IPS-18a (cell line): ENCODE data around the gene DIS3L2.
"Not testable (repeated sequence)": the region's sequence is repeated elsewhere in the genome, so short reads cannot be mapped to it uniquely, and the experiment has no call there.

Experiments
- H3K27ac ChIP-seq: one replicate; pipeline ENCODE4 v1.5.1; 2013; ENCODE audit warnings: low read length
- H3K27me3 ChIP-seq: one replicate; pipeline ENCODE4 v1.6.1; 2013; ENCODE audit warnings: mild to moderate bottlenecking, low read length; ENCODE audit not compliant: control insufficient read depth, insufficient read depth
- H3K36me3 ChIP-seq: one replicate; pipeline ENCODE4 v1.6.1; 2013; ENCODE audit warnings: low read depth, low read length; ENCODE audit not compliant: control insufficient read depth
- H3K4me1 ChIP-seq: one replicate; pipeline ENCODE4 v1.6.1; 2013; ENCODE audit warnings: low read depth, low read length; ENCODE audit not compliant: control insufficient read depth
- H3K4me3 ChIP-seq: one replicate; pipeline ENCODE4 v1.5.1; 2013; ENCODE audit warnings: low read length
- H3K9ac ChIP-seq: one replicate; pipeline ENCODE4 v1.6.1; 2013; ENCODE audit warnings: mild to moderate bottlenecking, low read length, moderate library complexity
- H3K9me3 ChIP-seq: one replicate; pipeline ENCODE4 v1.6.1; 2013; ENCODE audit warnings: low read depth, low read length; ENCODE audit not compliant: control insufficient read depth

The DIS3L2 gene

DNA sequence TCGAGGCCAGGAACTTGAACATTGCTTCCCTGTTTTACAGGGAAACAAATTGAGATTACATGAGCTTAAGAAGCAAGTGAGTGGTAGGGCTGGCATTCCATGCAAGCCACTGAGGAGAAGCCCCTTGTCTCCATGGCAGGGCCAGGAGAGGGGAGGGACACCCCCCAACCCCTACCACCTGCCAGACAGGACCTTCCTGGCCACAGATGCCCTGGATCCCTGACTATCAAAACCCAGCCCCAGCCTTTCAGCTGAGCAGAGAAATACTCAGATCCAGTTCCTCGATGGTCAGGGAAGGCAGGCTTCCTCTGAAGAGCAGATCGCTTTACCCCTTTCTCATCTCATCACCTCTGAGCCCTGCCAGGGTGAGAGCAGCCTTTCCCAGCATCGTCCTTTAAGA is 363.3 kb downstream of the DIS3L2 start:
- no peaks in the 10 kb centered on the region for H3K9me3 ChIP-seq
- H3K27ac ChIP-seq, result no peak overlapping the region

DNA sequence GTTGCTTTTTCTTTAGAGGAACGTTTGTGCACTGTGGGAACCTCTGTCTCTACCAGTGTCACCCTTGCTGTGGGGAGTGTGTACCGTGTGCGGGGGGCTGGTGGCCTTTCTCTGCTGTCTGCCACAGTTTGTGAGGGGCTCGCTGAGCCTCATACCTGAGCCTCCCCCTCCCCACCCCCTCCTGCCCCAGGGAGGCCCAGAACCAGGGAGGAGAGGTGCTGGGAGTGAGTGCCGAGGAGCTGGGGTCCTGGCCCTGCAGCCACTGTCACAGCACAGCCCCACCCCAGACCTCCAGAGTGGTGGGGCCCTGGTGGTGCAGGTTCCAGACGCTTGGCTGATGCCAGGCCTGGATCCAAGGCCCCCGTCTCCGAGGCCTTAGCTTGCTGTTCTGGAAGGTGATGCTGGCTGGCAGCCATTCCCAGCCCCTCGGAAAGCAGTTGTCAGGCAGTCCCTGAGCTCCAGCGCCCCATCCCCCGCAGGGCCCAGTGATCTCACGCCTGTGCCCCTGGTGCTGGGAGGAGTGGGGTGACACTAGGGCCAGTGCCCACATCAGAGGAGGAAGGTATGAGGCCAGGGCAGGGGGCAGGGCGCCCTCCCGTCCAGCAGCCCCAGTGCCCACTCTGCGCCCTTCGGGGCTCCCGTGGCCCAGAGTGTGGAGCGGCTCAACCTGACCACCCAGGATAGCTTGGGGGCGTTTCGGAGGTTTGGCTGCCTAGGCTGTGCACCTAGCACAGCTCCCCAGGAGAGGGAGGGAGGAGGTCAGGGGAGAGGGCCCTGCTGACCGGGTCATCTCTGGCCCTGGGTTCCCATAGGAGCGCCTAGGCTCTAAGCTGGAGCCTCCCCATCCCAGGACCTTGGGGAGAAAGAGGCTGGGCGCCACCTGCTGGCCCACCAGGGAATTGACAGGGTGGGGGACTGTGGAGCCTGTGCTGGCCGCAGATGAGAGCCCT is 364.1 kb downstream of the DIS3L2 start:
- Histone ChIP-seq H3K4me1 (peaks cover 5% of the 10 kb centered on the region), H3K27ac (no peak overlapping the region), H3K27me3 (no peaks in the 10 kb centered on the region), H3K36me3 (no peaks in the 10 kb centered on the region), H3K9me3 (no peaks in the 10 kb centered on the region), H3K9ac (no peak overlapping the region), H3K4me3 (no peak overlapping the region)

More for the DNA sequence above, 363.3 kb downstream of the DIS3L2 start:
- Histone ChIP-seq H3K4me1 (no peaks in the 10 kb centered on the region), H3K36me3 (no peaks in the 10 kb centered on the region), H3K27me3 (no peaks in the 10 kb centered on the region), H3K9ac (no peak overlapping the region), H3K4me3 (no peak overlapping the region)

DNA sequence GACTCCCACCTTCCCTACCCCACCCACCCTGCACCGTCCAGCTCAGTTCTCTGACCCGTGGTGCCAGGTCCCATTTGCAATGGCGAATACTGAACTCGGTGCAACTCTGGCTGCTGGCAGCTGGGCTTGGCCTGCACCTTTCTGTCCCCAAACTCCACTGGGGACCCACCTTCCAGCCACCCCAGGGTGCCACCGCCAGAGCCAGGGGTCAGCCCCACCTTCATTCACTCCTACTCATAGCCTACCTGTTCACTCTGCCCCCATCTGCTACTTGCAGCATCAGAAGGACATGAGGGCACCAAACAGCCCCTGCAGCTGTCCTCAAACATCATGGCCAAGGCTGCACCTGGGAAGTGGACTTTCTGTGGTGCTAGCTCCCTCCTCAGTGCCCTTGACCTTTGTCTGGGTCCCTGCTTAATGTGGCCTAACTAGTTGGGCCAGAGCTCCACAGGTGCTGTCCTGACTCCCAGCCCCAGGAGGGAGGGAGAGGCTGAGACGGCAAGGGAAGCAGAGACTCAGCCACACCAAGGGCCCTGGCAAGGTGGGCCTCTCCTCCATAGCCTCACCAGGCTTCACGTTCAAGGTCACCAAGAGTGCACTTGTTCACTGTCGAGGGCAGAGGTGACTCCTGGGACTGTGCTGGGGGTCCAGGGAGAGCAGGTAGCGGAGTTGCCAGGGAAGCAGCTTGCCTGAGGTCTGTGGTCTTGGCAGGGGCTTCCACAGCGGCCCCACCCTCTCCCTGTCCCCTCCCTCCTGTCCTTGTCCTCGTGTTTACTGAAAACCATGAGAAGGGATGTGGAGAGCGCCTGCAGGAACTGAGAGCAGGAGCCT is 365.0 kb downstream of the DIS3L2 start:
- H3K36me3 ChIP-seq, H3K4me3 ChIP-seq, H3K4me1 ChIP-seq, H3K27ac ChIP-seq, H3K27me3 ChIP-seq, H3K9me3 ChIP-seq, H3K9ac ChIP-seq: not testable (repeated sequence)

DNA sequence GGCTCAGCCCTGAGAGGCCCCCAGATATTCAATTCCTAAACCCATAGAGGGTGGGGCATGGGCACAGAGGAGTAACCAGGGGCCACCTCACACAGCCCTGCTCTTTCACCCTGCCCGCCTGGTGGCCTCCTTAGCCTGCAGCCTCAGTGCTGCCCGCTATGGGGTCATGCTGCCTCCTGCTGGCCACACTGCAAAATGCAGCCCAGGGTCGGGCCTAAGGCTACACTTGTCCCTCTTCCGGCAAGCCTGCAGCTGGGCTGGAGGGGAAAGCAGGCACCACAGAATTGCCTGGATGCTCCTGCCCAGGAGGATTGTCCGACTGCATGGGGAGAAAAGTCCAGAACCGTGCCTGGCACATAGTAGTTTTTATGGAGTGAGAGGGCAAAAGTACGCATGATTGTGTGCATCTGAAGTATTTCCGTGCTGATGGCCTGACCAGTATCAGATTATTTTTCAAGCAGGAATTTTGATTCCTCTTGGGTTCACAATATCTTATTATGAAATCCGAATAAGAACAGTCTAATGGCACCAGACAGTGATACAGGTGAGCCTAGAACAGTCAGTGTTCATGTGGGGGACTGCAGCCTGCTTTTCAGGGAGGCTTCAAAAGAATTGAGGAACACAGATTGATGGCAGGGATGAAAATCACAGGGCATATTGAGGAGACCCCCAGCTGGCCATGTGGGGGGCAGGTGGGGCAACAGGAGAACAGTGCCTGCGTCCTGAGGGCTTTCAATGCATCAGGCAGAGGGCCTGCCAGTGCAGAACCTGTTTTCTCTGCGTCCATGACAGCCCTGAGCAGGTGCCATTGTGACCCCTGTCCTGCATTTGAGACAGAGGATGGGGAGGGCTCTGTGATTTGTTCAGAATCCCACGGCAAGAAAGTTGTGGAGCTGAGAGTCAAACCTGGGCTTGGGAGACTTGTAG is 365.9 kb downstream of the DIS3L2 start:
- peaks cover 5% of the 10 kb centered on the region for H3K4me1 ChIP-seq
- no peak overlapping the region for H3K9ac ChIP-seq
- H3K27me3 ChIP-seq, result no peaks in the 10 kb centered on the region
- no peak overlapping the region for H3K4me3 ChIP-seq
- no peaks in the 10 kb centered on the region for H3K9me3 ChIP-seq
- H3K27ac ChIP-seq, result no peak overlapping the region
- no peaks in the 10 kb centered on the region for H3K36me3 ChIP-seq

DNA sequence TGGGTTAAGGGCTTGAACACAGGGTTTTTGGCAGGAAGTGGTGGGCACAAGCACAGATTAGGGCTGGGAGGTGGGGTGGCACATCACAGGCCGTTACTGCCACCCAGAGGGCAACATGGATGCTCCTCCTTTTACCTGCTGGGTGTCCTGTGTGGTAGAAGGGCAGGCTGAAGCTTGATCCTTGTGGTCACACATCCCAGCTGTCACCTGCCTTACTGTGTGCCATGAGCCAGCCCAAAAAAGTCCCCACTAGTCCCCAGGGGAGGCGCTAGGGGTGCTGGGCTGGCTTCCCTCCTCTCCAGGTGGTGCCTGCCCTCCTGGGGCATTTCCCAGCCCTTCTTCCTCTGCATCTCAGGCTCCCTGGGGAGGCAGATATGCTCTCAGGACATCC is 366.5 kb downstream of the DIS3L2 start:
- no peak overlapping the region for H3K27ac ChIP-seq
- H3K9ac ChIP-seq, result no peak overlapping the region
- peaks cover 5% of the 10 kb centered on the region for H3K4me1 ChIP-seq
- no peaks in the 10 kb centered on the region for H3K27me3 ChIP-seq
- H3K36me3 ChIP-seq, result no peaks in the 10 kb centered on the region
- H3K9me3 ChIP-seq, result no peaks in the 10 kb centered on the region
- H3K4me3 ChIP-seq, result no peak overlapping the region

DNA sequence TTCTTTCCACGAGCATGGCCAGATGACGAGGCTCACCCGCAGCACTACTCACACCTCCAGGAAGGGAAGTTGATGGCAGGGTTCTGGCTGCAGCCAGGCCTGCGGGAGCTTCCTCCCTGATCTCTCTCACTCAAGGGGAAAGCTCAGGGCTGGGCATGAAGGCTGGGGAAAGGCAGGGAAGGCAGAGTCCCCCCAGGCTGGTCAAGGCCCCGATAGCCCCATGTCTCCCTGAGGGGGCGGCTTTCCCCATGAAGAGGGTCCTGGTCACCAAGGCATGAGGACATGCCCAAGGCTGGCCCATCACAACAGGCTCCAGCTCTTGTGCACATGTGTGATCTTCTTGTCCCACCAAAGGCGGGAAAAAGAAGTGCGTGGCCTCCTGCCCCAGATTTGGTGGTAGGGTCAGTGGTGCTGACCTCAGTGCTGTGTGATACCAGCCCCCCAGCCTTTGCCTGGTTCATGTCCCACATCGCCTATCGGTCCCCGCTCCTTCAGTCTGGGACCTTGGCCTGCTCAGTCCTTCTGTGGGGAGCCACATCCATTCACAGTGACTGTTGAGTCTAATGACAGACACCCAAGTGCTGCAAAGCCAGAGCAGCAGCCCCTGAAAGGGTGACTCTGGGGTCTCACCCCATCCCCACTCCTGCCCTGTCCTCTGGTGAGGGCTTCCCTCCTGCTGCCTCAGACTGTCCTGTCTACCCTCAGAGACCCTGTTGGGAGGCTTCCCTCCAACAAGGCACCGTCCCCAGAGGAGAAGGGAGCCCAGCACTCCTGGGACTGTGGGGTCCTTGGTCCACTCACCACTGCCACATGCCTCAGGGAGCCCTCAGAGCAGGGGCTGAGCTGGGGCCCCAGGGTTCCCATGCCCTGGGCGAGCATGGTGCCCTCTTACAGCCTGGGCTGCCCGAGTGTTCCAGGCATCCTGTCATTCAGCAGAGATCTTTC is 367.3 kb downstream of the DIS3L2 start:
- Histone ChIP-seq H3K4me1 (peaks cover 5% of the 10 kb centered on the region), H3K27ac (no peak overlapping the region), H3K27me3 (no peaks in the 10 kb centered on the region), H3K4me3 (no peak overlapping the region), H3K9me3 (no peaks in the 10 kb centered on the region), H3K9ac (no peak overlapping the region), H3K36me3 (no peaks in the 10 kb centered on the region)

DNA sequence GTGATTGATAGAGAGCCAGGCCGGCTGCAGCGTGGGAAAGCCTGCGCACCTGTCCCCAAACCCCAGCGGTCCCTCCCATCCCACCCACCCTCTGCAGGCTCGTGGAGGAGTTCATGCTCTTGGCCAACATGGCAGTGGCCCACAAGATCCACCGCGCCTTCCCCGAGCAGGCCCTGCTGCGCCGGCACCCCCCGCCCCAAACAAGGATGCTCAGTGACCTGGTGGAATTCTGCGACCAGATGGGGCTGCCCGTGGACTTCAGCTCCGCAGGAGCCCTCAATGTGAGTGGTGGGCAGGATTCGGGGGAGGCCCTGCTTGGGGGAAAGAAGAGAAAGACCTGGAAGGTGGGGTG is 368.2 kb downstream of the DIS3L2 start:
- H3K4me3 ChIP-seq, result no peak overlapping the region
- H3K36me3 ChIP-seq, result no peaks in the 10 kb centered on the region
- no peak overlapping the region for H3K27ac ChIP-seq
- H3K4me1 ChIP-seq, result peaks cover 5% of the 10 kb centered on the region
- no peaks in the 10 kb centered on the region for H3K27me3 ChIP-seq
- no peak overlapping the region for H3K9ac ChIP-seq
- H3K9me3 ChIP-seq, result no peaks in the 10 kb centered on the region

DNA sequence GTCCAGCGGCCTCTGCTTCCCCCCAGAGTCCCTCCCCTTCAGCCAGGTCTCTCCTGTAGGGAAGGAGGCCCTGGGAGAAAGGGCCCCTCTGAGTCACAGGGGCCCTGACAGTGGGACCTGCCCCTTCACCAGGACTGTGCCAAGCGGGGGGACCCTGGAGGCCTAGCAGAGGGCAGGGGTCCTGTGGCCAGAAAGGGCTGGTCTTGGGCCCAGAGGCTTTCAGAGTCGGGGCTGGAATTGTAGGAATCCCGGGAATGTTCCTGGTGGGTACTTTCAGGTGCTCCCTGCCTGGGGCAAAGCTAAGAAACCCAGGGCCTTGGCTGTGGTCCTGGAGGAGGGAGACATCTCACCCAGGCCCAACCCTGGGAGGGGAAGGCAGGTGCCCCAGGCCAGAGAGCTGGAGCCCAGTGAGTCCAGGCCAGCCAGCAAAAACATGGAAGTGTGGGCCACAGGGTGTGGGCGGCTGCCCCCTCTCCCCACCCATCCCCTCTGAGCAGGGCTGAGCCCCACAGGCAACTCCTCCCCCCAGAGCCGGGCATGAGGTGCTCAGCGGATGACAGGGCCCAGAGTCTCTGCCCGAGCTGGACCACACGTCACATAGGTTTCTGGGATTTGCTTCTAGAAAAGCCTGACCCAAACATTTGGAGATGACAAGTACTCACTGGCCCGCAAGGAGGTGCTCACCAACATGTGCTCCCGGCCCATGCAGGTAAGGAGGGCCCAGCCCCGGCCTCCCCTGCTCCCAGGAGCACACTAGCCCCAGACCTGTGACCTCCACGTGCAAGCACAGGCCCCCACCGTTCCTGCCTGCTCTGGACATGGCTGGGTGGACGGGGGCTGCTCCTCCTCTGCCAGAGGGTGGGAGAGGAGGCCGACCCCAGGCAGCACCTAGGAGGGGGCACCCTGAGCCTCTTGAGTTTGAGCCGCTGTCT is 368.8 kb downstream of the DIS3L2 start:
- no peaks in the 10 kb centered on the region for H3K36me3 ChIP-seq
- no peaks in the 10 kb centered on the region for H3K27me3 ChIP-seq
- H3K9me3 ChIP-seq, result no peaks in the 10 kb centered on the region
- no peak overlapping the region for H3K4me3 ChIP-seq
- no peak overlapping the region for H3K9ac ChIP-seq
- no peak overlapping the region for H3K27ac ChIP-seq
- H3K4me1 ChIP-seq, result peaks cover 5% of the 10 kb centered on the region

DNA sequence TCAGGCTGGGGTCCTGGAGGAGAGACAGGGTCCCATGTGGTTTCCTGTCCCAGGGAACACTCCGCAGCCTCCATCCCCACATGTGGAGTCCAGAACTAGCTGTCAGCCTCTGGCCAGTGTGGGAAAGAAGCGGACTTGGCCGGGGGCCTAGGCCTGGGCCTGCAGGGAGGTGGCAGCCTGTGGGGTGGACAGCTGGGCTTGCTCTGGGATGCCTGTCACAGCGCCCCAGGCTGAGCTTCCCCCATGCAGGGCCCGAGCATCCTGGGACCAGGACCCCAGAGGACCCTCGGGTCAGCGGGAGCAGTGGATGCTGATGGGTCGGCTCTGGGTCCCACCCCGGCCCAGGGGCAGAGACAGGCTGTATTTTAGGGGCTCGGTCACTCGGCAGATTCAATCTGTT is 369.5 kb downstream of the DIS3L2 start:
- H3K9me3 ChIP-seq, H3K27ac ChIP-seq, H3K4me3 ChIP-seq, H3K27me3 ChIP-seq, H3K9ac ChIP-seq, H3K4me1 ChIP-seq, H3K36me3 ChIP-seq: not testable (repeated sequence)

DNA sequence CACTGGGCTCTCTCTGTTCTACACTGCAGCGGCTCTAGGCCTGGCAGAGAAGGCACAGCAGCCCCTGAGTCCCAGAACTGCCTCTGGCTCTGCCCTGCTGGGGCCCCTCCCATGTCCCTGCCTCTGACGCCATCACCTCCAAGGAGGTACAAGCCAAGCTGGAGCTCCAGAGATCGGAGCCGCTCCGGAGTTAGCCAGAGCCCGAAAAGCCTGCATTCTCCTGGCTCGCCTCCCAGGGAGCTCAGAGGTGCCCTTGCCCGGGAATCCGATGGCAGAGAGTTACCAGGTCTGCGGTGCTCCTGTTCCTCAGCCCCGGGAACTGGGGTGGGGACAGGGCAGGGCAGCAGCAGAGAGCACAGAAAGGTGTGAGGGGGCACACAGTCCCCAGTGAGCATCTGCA is 370.1 kb downstream of the DIS3L2 start:
- H3K4me1 ChIP-seq, H3K27me3 ChIP-seq, H3K4me3 ChIP-seq, H3K9ac ChIP-seq, H3K36me3 ChIP-seq, H3K27ac ChIP-seq, H3K9me3 ChIP-seq: not testable (repeated sequence)
